SU-DHL-6 (cell line): ENCODE measurements around the gene PHIP.

Source experiments
- EZH2phosphoT487 ChIP-seq: fragments of 200-600 bp; sonication (generic), shearing (Covaris generic); conservative IDR thresholded peaks from 2 replicates; pipeline ENCODE4 v1.6.1; 2018; ENCODE audit warnings: mild to moderate bottlenecking, antibody characterized with exemption, low read length, moderate library complexity, mixed read lengths
- TF ChIP-seq, protein P1 (sequence below): fragments of 200-600 bp; sonication (generic); IDR thresholded peaks from one replicate; pipeline ENCODE4 v1.5.1; 2017; ENCODE audit warnings: antibody characterized with exemption, mild to moderate bottlenecking, low read length, moderate library complexity; ENCODE audit not compliant: insufficient read depth, poor library complexity, severe bottlenecking

DNA sequence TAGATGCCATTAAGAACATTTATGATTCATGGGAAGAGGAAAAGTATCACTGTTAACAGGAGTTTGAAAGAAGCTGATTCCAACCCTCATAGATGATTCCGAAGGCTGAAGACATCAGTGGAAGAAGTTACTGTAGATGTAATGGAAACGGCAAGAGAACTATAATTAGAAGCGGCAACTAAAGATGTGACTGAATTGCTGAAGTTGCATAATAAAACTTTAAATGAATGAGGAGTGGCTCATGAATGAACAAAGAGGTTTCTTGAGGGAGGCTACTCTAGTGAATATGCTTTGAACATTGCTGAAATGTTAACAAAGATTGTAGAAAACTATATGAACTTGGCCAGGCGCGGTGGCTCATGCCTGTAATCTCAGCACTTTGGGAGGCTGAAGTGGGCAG is 84.1 kb downstream of the PHIP start:
- TF ChIP-seq, protein P1, sequence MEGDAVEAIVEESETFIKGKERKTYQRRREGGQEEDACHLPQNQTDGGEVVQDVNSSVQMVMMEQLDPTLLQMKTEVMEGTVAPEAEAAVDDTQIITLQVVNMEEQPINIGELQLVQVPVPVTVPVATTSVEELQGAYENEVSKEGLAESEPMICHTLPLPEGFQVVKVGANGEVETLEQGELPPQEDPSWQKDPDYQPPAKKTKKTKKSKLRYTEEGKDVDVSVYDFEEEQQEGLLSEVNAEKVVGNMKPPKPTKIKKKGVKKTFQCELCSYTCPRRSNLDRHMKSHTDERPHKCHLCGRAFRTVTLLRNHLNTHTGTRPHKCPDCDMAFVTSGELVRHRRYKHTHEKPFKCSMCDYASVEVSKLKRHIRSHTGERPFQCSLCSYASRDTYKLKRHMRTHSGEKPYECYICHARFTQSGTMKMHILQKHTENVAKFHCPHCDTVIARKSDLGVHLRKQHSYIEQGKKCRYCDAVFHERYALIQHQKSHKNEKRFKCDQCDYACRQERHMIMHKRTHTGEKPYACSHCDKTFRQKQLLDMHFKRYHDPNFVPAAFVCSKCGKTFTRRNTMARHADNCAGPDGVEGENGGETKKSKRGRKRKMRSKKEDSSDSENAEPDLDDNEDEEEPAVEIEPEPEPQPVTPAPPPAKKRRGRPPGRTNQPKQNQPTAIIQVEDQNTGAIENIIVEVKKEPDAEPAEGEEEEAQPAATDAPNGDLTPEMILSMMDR, result no peak
- TF ChIP-seq EZH2phosphoT487, result no peak
